Stimulated activated CD4-positive, alpha-beta T cell treated with anti-CD3 and anti-CD28 coated beads, TNF-alpha, amount 100 ng/mL, for 4 hours (primary cell): ENCODE results near the gene PIM3.

Experiments
- DNase-seq, 3 experiments: peaks; one replicate each; pipeline ENCODE4 v3.0.0-alpha.2; 2020; ENCODE audit warnings: low read depth in 3 of 3

PIM3 gene

GRCh38 chr22:50000587-50001387 lies 40.2 kb downstream of the PIM3 start:
- no peak for DNase-seq

GRCh38 chr22:50001388-50002231 lies 41.0 kb downstream of the PIM3 start:
- DNase-seq, result no peak

- no peak for DNase-seq
Observed at GRCh38 chr22:50002791-50003190, 42.2 kb downstream of the PIM3 start.

GRCh38 chr22:50004918-50005317 lies 44.3 kb downstream of the PIM3 start:
- no peak for DNase-seq

GRCh38 chr22:50007057-50007511 lies 46.5 kb downstream of the PIM3 start:
- no peak for DNase-seq

- DNase-seq, result no peak
Observed at GRCh38 chr22:50008151-50009040, 47.8 kb downstream of the PIM3 start.

- no peak for DNase-seq
Observed at GRCh38 chr22:50009251-50009650, 48.7 kb downstream of the PIM3 start.

- no peak for DNase-seq
Observed at GRCh38 chr22:50009765-50010675, 49.4 kb downstream of the PIM3 start.

GRCh38 chr22:50010676-50011446 lies 50.3 kb downstream of the PIM3 start:
- DNase-seq, result peak; percentile 48 to 70 (median 70)

- DNase-seq, result no peak
Observed at GRCh38 chr22:50011447-50012210, 51.1 kb downstream of the PIM3 start.

- DNase-seq, result no peak
Observed at GRCh38 chr22:50012211-50013181, 51.9 kb downstream of the PIM3 start, which contains the start of gene IL17REL. Gene IL17REL (minus strand): TSS chr22:50012765. CDS start chr22:50012646, 119 bp downstream.
